Neural progenitor cell (in vitro differentiated cells): Measurements from ENCODE around the gene HIBADH. TPM values are rescaled to one million over a fixed set of nuclear protein-coding genes. Genes with fewer than 3 reads are reported as not detected.

Experiments used
- DNase-seq: peaks from one replicate; pipeline ENCODE4 v3.0.0-alpha.2; 2016; ENCODE audit warnings: low spot score
- H2AFZ ChIP-seq: fragments of 200-600 bp; sonication (generic); replicated peaks from 2 replicates; pipeline ENCODE4 v1.6.1; 2016; ENCODE audit warnings: antibody characterized with exemption
- H3F3A ChIP-seq: fragments of 200-600 bp; sonication (generic); 2 replicates; pipeline ENCODE4 v1.6.1; 2016; ENCODE audit warnings: antibody characterized with exemption, low read depth
- H3K27ac ChIP-seq: fragments of 200-600 bp; sonication (generic); 2 replicates; pipeline ENCODE4 v1.5.1; 2016; ENCODE audit warnings: mild to moderate bottlenecking
- H3K27me3 ChIP-seq: fragments of 200-600 bp; sonication (generic); 2 replicates; pipeline ENCODE4 v1.6.1; 2016; ENCODE audit warnings: mild to moderate bottlenecking, moderate library complexity
- H3K36me3 ChIP-seq: fragments of 200-600 bp; sonication (generic); 2 replicates; pipeline ENCODE4 v1.5.1; 2016
- H3K4me1 ChIP-seq: fragments of 200-600 bp; sonication (generic); 2 replicates; pipeline ENCODE4 v1.6.1; 2016; ENCODE audit warnings: mixed run types
- H3K4me2 ChIP-seq: fragments of 200-600 bp; sonication (generic); 2 replicates; pipeline ENCODE4 v1.6.1; 2016
- H3K4me3 ChIP-seq: fragments of 200-600 bp; sonication (generic); 2 replicates; pipeline ENCODE4 v1.5.1; 2016
- H3K79me2 ChIP-seq: fragments of 200-600 bp; sonication (generic); 2 replicates; pipeline ENCODE4 v1.6.1; 2016; ENCODE audit warnings: low read depth
- H3K9ac ChIP-seq: fragments of 200-600 bp; sonication (generic); 2 replicates; pipeline ENCODE4 v1.6.1; 2016
- H3K9me3 ChIP-seq: fragments of 200-600 bp; sonication (generic); 2 replicates; pipeline ENCODE4 v1.5.1; 2016; ENCODE audit warnings: low read depth
- H4K20me1 ChIP-seq: fragments of 200-600 bp; sonication (generic); 2 replicates; pipeline ENCODE4 v1.6.1; 2016; ENCODE audit warnings: low read depth
- H3K27ac Mint-ChIP-seq: 3 replicates; pipeline ENCODE4 v1.8.0; 2021; ENCODE audit warnings: mixed read lengths
- H3K27me3 Mint-ChIP-seq: 2 replicates; pipeline ENCODE4 v1.8.0; 2022; ENCODE audit warnings: low read depth, mild to moderate bottlenecking, inconsistent platforms, moderate library complexity, mixed read lengths; ENCODE audit not compliant: insufficient read depth
- H3K36me3 Mint-ChIP-seq: 3 replicates; pipeline ENCODE4 v1.8.0; 2021; ENCODE audit warnings: mixed read lengths
- H3K4me1 Mint-ChIP-seq: 3 replicates; pipeline ENCODE4 v1.8.0; 2021; ENCODE audit warnings: mixed read lengths
- H3K4me3 Mint-ChIP-seq: 3 replicates; pipeline ENCODE4 v1.8.0; 2021; ENCODE audit warnings: mild to moderate bottlenecking, moderate library complexity, mixed read lengths
- H3K9me3 Mint-ChIP-seq: 3 replicates; pipeline ENCODE4 v1.8.0; 2020; ENCODE audit warnings: mixed read lengths
- EZH2 ChIP-seq: fragments of 200-600 bp; sonication (generic); IDR thresholded peaks from 2 replicates; pipeline ENCODE4 v1.6.1; 2017; ENCODE audit warnings: antibody characterized with exemption, mild to moderate bottlenecking, moderate library complexity
- EZH2phosphoT487 ChIP-seq: fragments of 200-600 bp; sonication (generic); IDR thresholded peaks from 2 replicates; pipeline ENCODE4 v1.6.1; 2017; ENCODE audit warnings: antibody characterized with exemption
- total RNA-seq: library from RNA; depleted of rRNA; stranded (reverse); fragments of >200 nt; gene quantifications from 2 replicates; pipeline ENCODE4 v1.2.3, GENCODE V29; 2015; ENCODE audit warnings: low replicate concordance
- TF ChIP-seq, protein P1 (sequence below): fragments of 200-600 bp; sonication (generic); IDR thresholded peaks from 2 replicates; pipeline ENCODE4 v1.5.1; 2017; ENCODE audit warnings: antibody characterized with exemption, mild to moderate bottlenecking

The HIBADH gene
- total RNA-seq, 1 donor from 2014 or later = 88.6 TPM

GRCh38 chr7:27608776-27609495 lies 53.7 kb downstream of the HIBADH start:
- H3K27ac ChIP-seq = no peak overlapping the region
- Mint-ChIP-seq H3K4me1 (peaks cover 34% of the 10 kb centered on the region), H3K27me3 (no peaks in the 10 kb centered on the region), H3K9me3 (no peaks in the 10 kb centered on the region), H3K36me3 (peaks cover 4% of the 10 kb centered on the region), H3K27ac (no peak overlapping the region), H3K4me3 (no peak overlapping the region)
- no peak for TF ChIP-seq EZH2phosphoT487
- no peak for TF ChIP-seq EZH2
- TF ChIP-seq, protein P1, sequence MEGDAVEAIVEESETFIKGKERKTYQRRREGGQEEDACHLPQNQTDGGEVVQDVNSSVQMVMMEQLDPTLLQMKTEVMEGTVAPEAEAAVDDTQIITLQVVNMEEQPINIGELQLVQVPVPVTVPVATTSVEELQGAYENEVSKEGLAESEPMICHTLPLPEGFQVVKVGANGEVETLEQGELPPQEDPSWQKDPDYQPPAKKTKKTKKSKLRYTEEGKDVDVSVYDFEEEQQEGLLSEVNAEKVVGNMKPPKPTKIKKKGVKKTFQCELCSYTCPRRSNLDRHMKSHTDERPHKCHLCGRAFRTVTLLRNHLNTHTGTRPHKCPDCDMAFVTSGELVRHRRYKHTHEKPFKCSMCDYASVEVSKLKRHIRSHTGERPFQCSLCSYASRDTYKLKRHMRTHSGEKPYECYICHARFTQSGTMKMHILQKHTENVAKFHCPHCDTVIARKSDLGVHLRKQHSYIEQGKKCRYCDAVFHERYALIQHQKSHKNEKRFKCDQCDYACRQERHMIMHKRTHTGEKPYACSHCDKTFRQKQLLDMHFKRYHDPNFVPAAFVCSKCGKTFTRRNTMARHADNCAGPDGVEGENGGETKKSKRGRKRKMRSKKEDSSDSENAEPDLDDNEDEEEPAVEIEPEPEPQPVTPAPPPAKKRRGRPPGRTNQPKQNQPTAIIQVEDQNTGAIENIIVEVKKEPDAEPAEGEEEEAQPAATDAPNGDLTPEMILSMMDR = no peak
- H3K36me3 ChIP-seq = no peaks in the 10 kb centered on the region
- H3K79me2 ChIP-seq = peaks cover 20% of the 10 kb centered on the region
- H3K4me2 ChIP-seq = no peak overlapping the region
- peaks cover 22% of the 10 kb centered on the region for H3K4me1 ChIP-seq
- H3K4me3 ChIP-seq = no peak overlapping the region
- peaks cover 12% of the 10 kb centered on the region for H3F3A ChIP-seq
- no peak for DNase-seq
- H3K9me3 ChIP-seq = no peaks in the 10 kb centered on the region
- no peaks in the 10 kb centered on the region for H3K27me3 ChIP-seq
- H3K9ac ChIP-seq = no peak overlapping the region
- H2AFZ ChIP-seq = no peak overlapping the region
- peaks cover 18% of the 10 kb centered on the region for H4K20me1 ChIP-seq

DNA sequence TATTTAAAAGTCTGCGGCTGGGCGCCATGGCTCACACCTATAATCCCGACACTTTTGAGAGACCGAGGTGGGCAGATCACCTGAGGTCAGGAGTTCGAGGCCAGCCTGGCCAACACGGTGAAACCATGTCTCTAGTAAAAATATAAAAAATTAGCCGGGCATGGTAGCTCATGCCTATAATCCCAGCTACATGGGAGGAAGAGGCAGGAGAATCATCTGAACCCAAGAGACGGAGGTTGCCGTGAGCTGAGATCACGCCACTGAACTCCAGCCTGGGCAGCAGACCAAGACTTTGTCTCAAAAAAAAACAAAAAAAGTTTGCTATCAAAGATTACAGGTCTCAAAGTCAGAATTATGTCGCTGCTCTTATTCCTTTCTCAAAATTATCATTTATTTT lies 55.5 kb downstream of the HIBADH start:
- H2AFZ ChIP-seq = no peak overlapping the region
- H3K27me3 Mint-ChIP-seq = no peaks in the 10 kb centered on the region

DNA sequence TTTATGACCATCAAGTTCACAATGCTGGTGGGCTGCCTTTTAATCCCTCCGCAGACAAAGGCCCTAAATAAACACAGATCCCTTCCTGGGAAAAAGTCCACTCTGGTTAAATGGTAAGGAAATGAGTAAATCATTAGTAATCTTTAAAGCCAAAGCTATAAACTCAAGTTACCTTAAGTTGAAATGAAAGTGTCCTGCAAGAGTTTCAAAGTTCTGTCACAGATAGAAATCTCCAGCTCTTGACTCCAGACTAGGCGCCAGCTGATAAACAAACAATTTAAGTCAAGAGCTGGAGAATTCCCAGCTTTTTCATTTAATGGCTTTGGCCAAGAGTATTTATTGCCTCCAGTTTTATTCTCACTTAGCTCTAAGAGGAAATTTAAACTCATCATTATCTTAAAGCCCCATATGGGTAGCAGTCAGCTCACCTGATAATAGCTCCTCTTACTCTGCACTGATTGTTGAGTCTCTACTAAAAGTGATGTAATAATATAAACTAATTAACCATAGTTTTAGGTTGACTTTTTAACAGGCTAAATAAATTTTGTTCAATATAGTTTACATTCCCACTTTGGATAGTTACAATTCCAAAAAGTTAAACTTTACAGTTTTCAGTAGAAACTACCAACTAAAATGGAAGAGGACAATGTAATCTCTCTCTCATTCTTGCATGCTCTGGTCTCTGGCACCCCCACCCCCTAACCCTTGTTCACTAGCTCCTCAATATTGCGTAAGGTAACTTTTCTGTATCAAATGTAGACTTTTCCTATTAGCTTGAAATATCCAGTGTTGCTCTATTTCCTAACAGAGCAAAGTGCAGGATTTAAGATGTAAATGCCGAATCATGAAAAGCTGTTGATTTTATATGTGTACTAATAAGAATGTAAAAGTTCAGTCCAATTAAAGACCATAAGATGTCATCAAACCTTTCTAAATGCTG lies 56.1 kb downstream of the HIBADH start:
- Histone ChIP-seq H3K4me1 (peaks cover 46% of the 10 kb centered on the region), H3K9ac (no peak overlapping the region), H2AFZ (no peak overlapping the region), H3F3A (peaks cover 31% of the 10 kb centered on the region), H3K27ac (no peak overlapping the region), H4K20me1 (peaks cover 18% of the 10 kb centered on the region), H3K27me3 (no peaks in the 10 kb centered on the region), H3K79me2 (peaks cover 36% of the 10 kb centered on the region), H3K9me3 (no peaks in the 10 kb centered on the region), H3K4me2 (no peak overlapping the region), H3K36me3 (no peaks in the 10 kb centered on the region), H3K4me3 (no peak overlapping the region)
- no peak for DNase-seq
- Mint-ChIP-seq H3K9me3 (no peaks in the 10 kb centered on the region), H3K36me3 (peaks cover 4% of the 10 kb centered on the region), H3K4me1 (peaks cover 53% of the 10 kb centered on the region), H3K27me3 (no peaks in the 10 kb centered on the region), H3K27ac (no peak overlapping the region), H3K4me3 (no peak overlapping the region)
- TF ChIP-seq EZH2phosphoT487 (no peak), EZH2 (no peak)
- TF ChIP-seq, protein P1 = no peak

More for the DNA sequence above, 55.5 kb downstream of the HIBADH start:
- H3K27ac ChIP-seq = no peak overlapping the region
- DNase-seq = no peak
- peaks cover 28% of the 10 kb centered on the region for H3F3A ChIP-seq
- H3K4me3 ChIP-seq = no peak overlapping the region
- peaks cover 31% of the 10 kb centered on the region for H3K79me2 ChIP-seq
- TF ChIP-seq EZH2phosphoT487 (no peak), EZH2 (no peak)
- TF ChIP-seq, protein P1 = no peak
- Mint-ChIP-seq H3K9me3 (no peaks in the 10 kb centered on the region), H3K4me3 (no peak overlapping the region), H3K36me3 (peaks cover 4% of the 10 kb centered on the region), H3K4me1 (peaks cover 49% of the 10 kb centered on the region), H3K27ac (no peak overlapping the region)
- no peaks in the 10 kb centered on the region for H3K27me3 ChIP-seq
- no peak overlapping the region for H3K9ac ChIP-seq
- H3K36me3 ChIP-seq = no peaks in the 10 kb centered on the region
- peaks cover 18% of the 10 kb centered on the region for H4K20me1 ChIP-seq
- H3K9me3 ChIP-seq = no peaks in the 10 kb centered on the region
- no peak overlapping the region for H3K4me2 ChIP-seq
- H3K4me1 ChIP-seq = peaks cover 39% of the 10 kb centered on the region
